SH-SY5Y (cell line): Measurements from ENCODE around the gene ATAD2B.

Experiments used
- GATA2 ChIP-seq: IDR thresholded peaks from 2 replicates; pipeline ENCODE4 v1.6.1; 2011; ENCODE audit warnings: mild to moderate bottlenecking, low read depth, low read length
- GATA3 ChIP-seq: IDR thresholded peaks from 2 replicates; pipeline ENCODE4 v1.6.1; 2011; ENCODE audit warnings: low read depth, mild to moderate bottlenecking, low read length, moderate library complexity

Gene ATAD2B

GRCh38 chr2:23926750-23927571, at the start of gene ATAD2B:
ATAD2B (minus strand) TSS chr2:23927123; CDS start chr2:23926770, 353 bp downstream.
- no peak; the same call in 1 of the 2 replicates for TF ChIP-seq GATA2
- no peak for TF ChIP-seq GATA3

GRCh38 chr2:23967846-23968245, 40.9 kb upstream of the ATAD2B start:
- no peak for TF ChIP-seq GATA2
- no peak for TF ChIP-seq GATA3

- TF ChIP-seq GATA2 (no peak), GATA3 (no peak)
Observed at GRCh38 chr2:23954325-23955014, 27.5 kb upstream of the ATAD2B start.

- TF ChIP-seq GATA3 (peak; percentile 85), GATA2 (peak; percentile 70; the same call in 1 of the 2 replicates)
Observed at GRCh38 chr2:23953625-23954024, 26.7 kb upstream of the ATAD2B start.

- TF ChIP-seq GATA2 (no peak), GATA3 (no peak)
Observed at GRCh38 chr2:23947350-23947749, 20.4 kb upstream of the ATAD2B start.

- no peak for TF ChIP-seq GATA2
- TF ChIP-seq GATA3 = no peak
Observed at GRCh38 chr2:23944976-23945375, 18.1 kb upstream of the ATAD2B start.

GRCh38 chr2:23944527-23944926, 17.6 kb upstream of the ATAD2B start:
- TF ChIP-seq GATA2 (no peak), GATA3 (no peak)

- TF ChIP-seq GATA2 (no peak), GATA3 (no peak)
Observed at GRCh38 chr2:23943666-23944065, 16.7 kb upstream of the ATAD2B start.

- TF ChIP-seq GATA3 = no peak
Observed at GRCh38 chr2:23941644-23942043, 14.7 kb upstream of the ATAD2B start.

- TF ChIP-seq GATA3 = no peak
- TF ChIP-seq GATA2 = no peak
Observed at GRCh38 chr2:23940718-23941620, 14.0 kb upstream of the ATAD2B start.

GRCh38 chr2:23939987-23940717, 13.2 kb upstream of the ATAD2B start, which contains the start of gene UBXN2A:
UBXN2A (plus strand) TSS chr2:23940463; CDS start chr2:23958315, 17,852 bp downstream.
- TF ChIP-seq GATA3 = no peak
- no peak for TF ChIP-seq GATA2

- TF ChIP-seq GATA3 (no peak), GATA2 (no peak)
Observed at GRCh38 chr2:23934259-23934658, 7.3 kb upstream of the ATAD2B start.

- TF ChIP-seq GATA2 = no peak
- TF ChIP-seq GATA3 = no peak
Observed at GRCh38 chr2:23926290-23926749, 603 bp downstream of the ATAD2B start.
